SK-N-SH (cell line): ENCODE data around the gene CEACAM16. TPM values are rescaled to one million over a fixed set of nuclear protein-coding genes. Genes with fewer than 3 reads are reported as not detected.
"Not testable (repeated sequence)": the region's sequence is repeated elsewhere in the genome, so short reads cannot be mapped to it uniquely, and the experiment has no call there.

Source experiments
- CTCF ChIA-PET: fragments of 300-600, 350-600 bp; formaldehyde crosslinking; extraction: SDS; loops from one replicate; lab custom pipeline; 2021; lab: Yijun Ruan, JAX
- POLR2A ChIA-PET: fragments of 350-600 bp; sonication (Branson Sonifier 250); formaldehyde crosslinking; extraction: SDS; loops from one replicate; lab custom pipeline; 2020; ENCODE audit warnings: antibody characterized with exemption, inconsistent platforms; lab: Yijun Ruan, JAX
- DNase-seq: peaks from one replicate; pipeline ENCODE4 v3.0.0; 2012
- H2AFZ ChIP-seq: fragments of 200-600 bp; sonication (generic); 2 replicates; pipeline ENCODE4 v1.8.1; 2016; ENCODE audit warnings: antibody characterized with exemption, mild to moderate bottlenecking, low read depth
- H3F3A ChIP-seq: fragments of 200-600 bp; sonication (generic); replicated peaks from 2 replicates; pipeline ENCODE3; 2016; ENCODE audit warnings: antibody characterized with exemption, mild to moderate bottlenecking; ENCODE audit not compliant: insufficient read depth
- H3K27ac ChIP-seq, 2 experiments: fragments of 200-500 bp in 1 of 2; fragments of 200-600 bp in 1 of 2; sonication (Bioruptor generic) in 1 of 2; sonication (generic), shearing (Covaris generic) in 1 of 2; 2 replicates each; pipeline versions ENCODE4 v1.5.1 to v1.6.1; 2014 to 2016; ENCODE audit warnings: low read depth in 2 of 2, inconsistent platforms in 1 of 2, low read length in 1 of 2, mild to moderate bottlenecking in 1 of 2, mixed read lengths in 1 of 2
- H3K27me3 ChIP-seq: fragments of 200-600 bp; sonication (generic), shearing (Covaris generic); 2 replicates; pipeline ENCODE4 v1.6.1; 2016; ENCODE audit warnings: mixed run types; ENCODE audit not compliant: insufficient read depth
- H3K36me3 ChIP-seq, 2 experiments: fragments of 200-500 bp in 1 of 2; fragments of 200-600 bp in 1 of 2; sonication (Bioruptor generic) in 1 of 2; sonication (generic) in 1 of 2; replicated peaks in 1 of 2; 2 replicates each; pipeline versions ENCODE3 to v1.5.1; 2014 to 2016; ENCODE audit warnings: low read length in 1 of 2, mild to moderate bottlenecking in 1 of 2; ENCODE audit not compliant: insufficient read depth in 2 of 2, control insufficient read depth in 1 of 2
- H3K4me1 ChIP-seq, 2 experiments: fragments of 200-500 bp in 1 of 2; fragments of 200-600 bp in 1 of 2; sonication (Bioruptor generic) in 1 of 2; sonication (generic), shearing (Covaris generic) in 1 of 2; 2 replicates each; pipeline versions ENCODE4 v1.5.1 to v1.6.1; 2014 to 2016; ENCODE audit warnings: low read depth in 1 of 2, low read length in 1 of 2, mixed run types in 1 of 2; ENCODE audit not compliant: insufficient read depth in 2 of 2, control insufficient read depth in 1 of 2
- H3K4me2 ChIP-seq: fragments of 200-600 bp; sonication (generic), shearing (Covaris generic); 2 replicates; pipeline ENCODE4 v1.6.1; 2017; ENCODE audit warnings: mixed run types
- H3K4me3 ChIP-seq, 2 experiments: fragments of 200-500 bp in 1 of 2; fragments of 200-600 bp in 1 of 2; sonication (Bioruptor generic) in 1 of 2; sonication (generic), shearing (Covaris generic) in 1 of 2; 2 replicates each; pipeline versions ENCODE4 v1.5.1 to v1.8.1; 2014 to 2016; ENCODE audit warnings: low read depth in 2 of 2, inconsistent platforms in 1 of 2, low read length in 1 of 2, mild to moderate bottlenecking in 1 of 2, mixed read lengths in 1 of 2, moderate library complexity in 1 of 2
- H3K79me2 ChIP-seq: fragments of 200-600 bp; sonication (generic); 2 replicates; pipeline ENCODE4 v1.8.1; 2017; ENCODE audit warnings: mild to moderate bottlenecking; ENCODE audit not compliant: insufficient read depth
- H3K9ac ChIP-seq: fragments of 200-600 bp; sonication (generic); 2 replicates; pipeline ENCODE4 v1.6.1; 2017; ENCODE audit warnings: mixed run types
- H3K9me2 ChIP-seq: fragments of 200-600 bp; sonication (generic); 2 replicates; pipeline ENCODE4 v1.6.1; 2017; ENCODE audit warnings: mixed run types
- H3K9me3 ChIP-seq: fragments of 200-600 bp; sonication (generic); 2 replicates; pipeline ENCODE4 v1.6.1; 2017; ENCODE audit warnings: mixed run types, mild to moderate bottlenecking, moderate library complexity
- H4K20me1 ChIP-seq: fragments of 200-600 bp; sonication (generic); 2 replicates; pipeline ENCODE4 v1.6.1; 2017; ENCODE audit warnings: mild to moderate bottlenecking, mixed run types; ENCODE audit not compliant: insufficient read depth
- CHD2 ChIP-seq: fragments of 150-350 bp; IDR thresholded peaks from 2 replicates; pipeline ENCODE4 v1.6.1; 2018; ENCODE audit warnings: low read length; ENCODE audit not compliant: partially characterized antibody
- CTCF ChIP-seq: fragments of 200-600 bp; sonication (generic); IDR thresholded peaks from 2 replicates; pipeline ENCODE4 v1.6.1; 2017; ENCODE audit warnings: antibody characterized with exemption, mild to moderate bottlenecking, moderate library complexity
- EP300 ChIP-seq, 2 experiments: IDR thresholded peaks; 2 replicates each; pipeline versions ENCODE4 v1.4.0 to v1.6.1; 2012; ENCODE audit warnings: borderline replicate concordance in 1 of 2, low read depth in 1 of 2, low read length in 1 of 2
- FOSL2 ChIP-seq: IDR thresholded peaks from 2 replicates; pipeline ENCODE4 v1.4.0; 2012; ENCODE audit warnings: low read depth, mild to moderate bottlenecking, moderate library complexity, borderline replicate concordance
- FOXM1 ChIP-seq: IDR thresholded peaks from 2 replicates; pipeline ENCODE4 v1.4.0; 2012; ENCODE audit warnings: low read depth, mild to moderate bottlenecking
- MAX ChIP-seq: IDR thresholded peaks from 2 replicates; pipeline ENCODE4 v1.4.0; 2012; ENCODE audit warnings: low read depth
- MEF2A ChIP-seq: IDR thresholded peaks from 2 replicates; pipeline ENCODE4 v1.4.0; 2012; ENCODE audit warnings: low read depth, borderline replicate concordance
- NFIC ChIP-seq: IDR thresholded peaks from 2 replicates; pipeline ENCODE4 v1.4.0; 2012; ENCODE audit warnings: borderline replicate concordance
- NRF1 ChIP-seq: IDR thresholded peaks from 2 replicates; pipeline ENCODE4 v1.6.1; 2012; ENCODE audit warnings: low read depth, mild to moderate bottlenecking, low read length
- PBX3 ChIP-seq: IDR thresholded peaks from 2 replicates; pipeline ENCODE4; 2012
- POLR2AphosphoS5 ChIP-seq: IDR thresholded peaks from 2 replicates; pipeline ENCODE4 v1.6.1; 2012; ENCODE audit warnings: low read depth, low read length
- RAD21 ChIP-seq: IDR thresholded peaks from 2 replicates; pipeline ENCODE4 v1.6.1; 2012; ENCODE audit warnings: mild to moderate bottlenecking, low read length
- RXRA ChIP-seq: IDR thresholded peaks from 2 replicates; pipeline ENCODE4 v1.4.0; 2012; ENCODE audit warnings: low read depth, mild to moderate bottlenecking, borderline replicate concordance
- SMC3 ChIP-seq: IDR thresholded peaks from 2 replicates; pipeline ENCODE4 v1.6.1; 2012; ENCODE audit warnings: low read depth, low read length, improper control_type of control experiment
- TCF12 ChIP-seq: IDR thresholded peaks from 2 replicates; pipeline ENCODE4 v1.4.0; 2012
- TEAD4 ChIP-seq: IDR thresholded peaks from 2 replicates; pipeline ENCODE4 v1.4.0; 2012; ENCODE audit warnings: mild to moderate bottlenecking, borderline replicate concordance; ENCODE audit not compliant: insufficient read depth
- WGBS: methylation state at CpG from one replicate; pipeline ENCODE4 v1.1.6; 2017; ENCODE audit warnings: low lambda C conversion rate; 5-methylcytosine and 5-hydroxymethylcytosine counted together
- polyA plus RNA-seq, 3 experiments: library from polyadenylated mRNA; depleted of rRNA; stranded (reverse); fragments of >200 nt; gene quantifications; 2 replicates each; pipeline ENCODE4 v1.2.3, GENCODE V29; 2012
- TF ChIP-seq, protein P1 (sequence below): IDR thresholded peaks from 2 replicates; pipeline ENCODE4 v1.4.0; 2012; ENCODE audit warnings: low read depth, borderline replicate concordance

CEACAM16 gene
- polyA plus RNA-seq, 1 of the 3 experiments (the other 2 are of a cell fraction) = not detected

DNA sequence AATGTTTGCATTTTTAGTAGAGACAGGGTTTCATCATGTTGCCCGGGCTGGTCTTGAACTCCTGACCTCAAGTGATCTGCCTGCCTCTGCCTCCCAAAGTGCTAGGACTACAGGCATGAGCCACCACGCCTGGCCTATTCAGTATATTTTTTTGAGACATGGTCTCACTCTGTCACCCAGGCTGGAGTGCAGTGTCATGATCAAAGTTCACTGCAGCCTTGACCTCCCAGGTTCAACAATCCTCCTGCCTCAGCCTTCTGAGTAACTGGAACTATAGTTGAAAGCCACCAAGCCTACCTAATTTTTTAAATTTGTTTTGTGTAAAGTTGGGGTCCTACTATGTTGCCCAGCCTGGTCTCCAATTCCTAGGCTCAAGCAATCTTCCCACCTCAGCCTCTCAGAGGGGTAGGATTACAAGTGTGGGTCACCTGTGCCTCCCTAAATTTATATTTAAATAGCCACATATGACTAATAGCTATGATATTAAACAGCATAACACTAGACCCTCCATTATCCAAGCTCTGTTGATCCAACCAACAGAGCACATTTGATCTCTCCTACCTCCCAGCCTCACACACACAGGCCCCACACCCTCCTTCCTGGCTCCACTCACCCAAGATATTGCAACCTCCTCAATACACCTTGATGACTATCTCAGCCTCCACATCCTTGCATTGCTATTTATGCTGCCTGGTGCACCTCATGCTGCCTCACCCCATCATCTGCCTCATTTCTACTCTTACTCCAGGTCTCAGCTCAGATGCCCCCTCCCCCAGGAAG is 29.8 kb upstream of the CEACAM16 start:
- H3K9me3 ChIP-seq = no peaks in the 10 kb centered on the region
- no peaks in the 10 kb centered on the region for H3K36me3 ChIP-seq
- H3K9me2 ChIP-seq = no peaks in the 10 kb centered on the region
- no peak overlapping the region for H3K4me3 ChIP-seq
- H3K4me2 ChIP-seq = no peak overlapping the region
- no peak overlapping the region for H2AFZ ChIP-seq
- DNase-seq = no peak
- ChIA-PET CTCF (interaction anchor here (1.3 kb wide), 1 partner anchor 12 kb away, joined by 4 read pairs; no protein-coding TSS in a partner anchor), POLR2A (no interaction called here)
- H3K9ac ChIP-seq = no peak overlapping the region
- H3K4me1 ChIP-seq = no peaks in the 10 kb centered on the region
- H3F3A ChIP-seq = peaks cover 7% of the 10 kb centered on the region
- WGBS = 78% methylated on average over 2 of the region's 2 CpGs
- H3K27ac ChIP-seq = no peak overlapping the region
- no peak for TF ChIP-seq MAX
- TF ChIP-seq NRF1 = no peak
- no peak for TF ChIP-seq SMC3
- TF ChIP-seq RAD21 = no peak
- TF ChIP-seq MEF2A = no peak
- TF ChIP-seq, protein P1, sequence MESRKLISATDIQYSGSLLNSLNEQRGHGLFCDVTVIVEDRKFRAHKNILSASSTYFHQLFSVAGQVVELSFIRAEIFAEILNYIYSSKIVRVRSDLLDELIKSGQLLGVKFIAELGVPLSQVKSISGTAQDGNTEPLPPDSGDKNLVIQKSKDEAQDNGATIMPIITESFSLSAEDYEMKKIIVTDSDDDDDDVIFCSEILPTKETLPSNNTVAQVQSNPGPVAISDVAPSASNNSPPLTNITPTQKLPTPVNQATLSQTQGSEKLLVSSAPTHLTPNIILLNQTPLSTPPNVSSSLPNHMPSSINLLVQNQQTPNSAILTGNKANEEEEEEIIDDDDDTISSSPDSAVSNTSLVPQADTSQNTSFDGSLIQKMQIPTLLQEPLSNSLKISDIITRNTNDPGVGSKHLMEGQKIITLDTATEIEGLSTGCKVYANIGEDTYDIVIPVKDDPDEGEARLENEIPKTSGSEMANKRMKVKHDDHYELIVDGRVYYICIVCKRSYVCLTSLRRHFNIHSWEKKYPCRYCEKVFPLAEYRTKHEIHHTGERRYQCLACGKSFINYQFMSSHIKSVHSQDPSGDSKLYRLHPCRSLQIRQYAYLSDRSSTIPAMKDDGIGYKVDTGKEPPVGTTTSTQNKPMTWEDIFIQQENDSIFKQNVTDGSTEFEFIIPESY = no peak
- no peak for TF ChIP-seq CHD2
- no peak for TF ChIP-seq TCF12
- no peak for TF ChIP-seq EP300 (IDR thresholded peaks at IDR 0.05; ENCODE audit: borderline replicate concordance in 1 of 2, low read depth in 1 of 2, low read length in 1 of 2)
- no peak for TF ChIP-seq CTCF
- TF ChIP-seq PBX3 = no peak
- TF ChIP-seq POLR2AphosphoS5 = no peak
- TF ChIP-seq TEAD4 = no peak
- TF ChIP-seq FOSL2 = no peak
- TF ChIP-seq RXRA = no peak
- no peak for TF ChIP-seq NFIC
- TF ChIP-seq FOXM1 = no peak
- H3K27me3 ChIP-seq = no peaks in the 10 kb centered on the region
- no peaks in the 10 kb centered on the region for H4K20me1 ChIP-seq
- H3K79me2 ChIP-seq = no peaks in the 10 kb centered on the region; the same call in 1 of the 2 replicates

GRCh38 chr19:44670027-44670426 is 28.9 kb upstream of the CEACAM16 start:
- POLR2A ChIA-PET, H3K79me2 ChIP-seq, H3K9ac ChIP-seq, H3K36me3 ChIP-seq, H4K20me1 ChIP-seq, H2AFZ ChIP-seq, H3K4me1 ChIP-seq, H3K27me3 ChIP-seq, H3K27ac ChIP-seq, H3F3A ChIP-seq, H3K9me3 ChIP-seq, H3K9me2 ChIP-seq, H3K4me2 ChIP-seq, H3K4me3 ChIP-seq, DNase-seq: not testable (repeated sequence)
- WGBS = 78% methylated on average over 2 of the region's 2 CpGs
- CTCF ChIA-PET = interaction anchor here (1.3 kb wide), 1 partner anchor 12 kb away, joined by 4 read pairs; no protein-coding TSS in a partner anchor
